GM19351 (cell line): ENCODE results near the gene ARID4B.
A peak's percentile ranks its signal among the peaks of the same experiment; 100 is the strongest.
"Not testable (repeated sequence)": the region's sequence is repeated elsewhere in the genome, so short reads cannot be mapped to it uniquely, and the experiment has no call there.

Source experiments
- ATAC-seq: cut with Tn5 transposase; IDR thresholded peaks from one replicate; pipeline ENCODE4 v1.9.1; 2021; ENCODE audit warnings: mild to moderate bottlenecking, moderate library complexity; ENCODE audit not compliant: unreplicated experiment

ARID4B gene

DNA sequence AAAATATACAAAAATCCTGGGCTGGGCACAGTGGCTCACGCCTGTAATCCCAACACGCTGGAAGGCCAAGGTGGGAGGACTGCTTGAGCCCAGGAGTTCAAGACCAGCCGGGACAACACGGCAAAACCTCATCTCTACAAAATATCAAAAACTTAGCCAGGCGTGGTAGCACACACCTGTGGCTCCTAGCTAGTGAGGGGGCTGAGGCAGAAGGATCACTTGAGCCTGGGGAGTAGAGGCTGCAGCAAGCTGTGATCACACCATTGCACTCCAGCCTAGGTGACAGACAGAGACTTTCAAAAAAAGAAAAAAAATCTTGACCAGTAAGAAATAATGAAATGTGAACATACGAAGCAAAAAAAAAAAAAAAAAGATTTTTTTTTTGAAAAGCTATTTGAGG is 52.1 kb downstream of the ARID4B start:
- ATAC-seq: no peak

- peak; percentile 89 for ATAC-seq
These were observed 52.8 kb downstream of the ARID4B start for GRCh38 chr1:235275223-235275622.

DNA sequence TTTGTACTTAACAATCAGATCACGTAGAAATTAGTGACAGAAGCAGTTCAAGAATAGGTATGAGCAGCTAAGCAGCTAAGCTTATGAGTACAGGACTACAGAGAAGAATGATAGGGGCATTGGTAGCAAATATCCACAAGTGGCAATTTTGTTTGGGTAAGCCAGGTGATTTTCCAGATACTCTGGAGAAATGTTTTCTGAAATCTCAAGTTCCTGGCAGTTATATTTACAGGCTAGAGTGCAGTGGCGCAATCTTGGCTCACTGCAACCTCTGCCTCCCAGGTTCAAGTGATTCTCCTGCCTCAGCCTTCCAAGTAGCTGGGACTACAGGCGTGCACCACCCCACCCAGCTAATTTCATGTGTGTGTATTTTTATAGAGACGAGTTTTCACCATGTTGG is 55.1 kb downstream of the ARID4B start:
- no peak for ATAC-seq

- no peak for ATAC-seq
These were observed 57.4 kb downstream of the ARID4B start for GRCh38 chr1:235270625-235271024.

GRCh38 chr1:235269990-235270389 is 58.0 kb downstream of the ARID4B start:
- not testable (repeated sequence) for ATAC-seq

DNA sequence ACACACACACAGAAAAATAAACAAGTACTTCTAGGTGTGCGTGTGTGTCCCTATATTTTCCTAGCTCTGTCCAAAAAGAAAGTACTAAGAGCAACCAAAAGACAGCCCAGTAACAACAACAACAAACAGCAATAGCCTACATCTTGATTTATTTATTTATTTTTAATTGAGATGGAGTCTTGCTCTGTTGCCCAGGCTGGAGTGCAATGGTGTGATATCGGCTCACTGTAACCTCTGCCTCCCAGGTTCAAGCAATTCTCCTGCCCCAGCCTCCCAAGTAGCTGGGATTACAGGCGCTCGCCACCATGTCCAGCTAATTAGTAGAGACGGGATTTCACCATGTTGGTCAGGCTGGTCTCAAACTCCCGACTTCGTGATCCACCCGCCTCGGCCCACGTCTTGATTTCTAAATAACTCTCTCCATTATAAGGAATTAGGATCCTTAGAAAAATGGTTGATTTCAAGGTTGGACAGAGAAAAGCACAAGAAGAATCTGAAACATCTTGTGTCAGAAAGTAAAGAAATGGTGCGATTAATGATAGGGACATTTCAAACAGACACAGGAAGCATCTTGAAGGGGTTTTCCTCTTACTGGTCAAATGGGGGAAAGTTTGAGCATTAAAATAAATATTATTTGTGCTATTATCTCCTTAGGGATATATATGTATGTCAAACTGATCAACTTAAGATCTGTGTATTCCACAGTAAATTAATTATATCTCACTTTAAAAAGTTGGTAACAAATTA is 59.4 kb downstream of the ARID4B start:
- no peak for ATAC-seq

DNA sequence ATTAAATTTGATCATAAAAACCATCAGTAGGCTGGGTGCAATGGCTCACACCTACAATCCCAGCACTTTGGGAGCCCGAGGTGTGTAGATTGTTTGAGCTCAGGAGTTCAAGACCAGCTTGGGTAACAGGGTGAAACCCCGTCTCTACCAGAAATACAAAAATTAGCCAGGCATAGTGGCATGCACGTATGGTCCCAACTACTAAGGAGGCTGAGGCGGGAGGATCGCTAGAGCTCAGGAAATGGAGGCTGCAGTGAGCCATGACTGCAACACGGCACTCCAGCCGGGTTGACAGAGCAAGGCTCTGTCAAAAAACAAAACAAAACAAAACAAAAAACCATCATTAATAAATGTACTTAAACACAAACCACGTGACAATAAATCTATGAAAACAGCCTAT is 61.0 kb downstream of the ARID4B start:
- ATAC-seq: no peak

DNA sequence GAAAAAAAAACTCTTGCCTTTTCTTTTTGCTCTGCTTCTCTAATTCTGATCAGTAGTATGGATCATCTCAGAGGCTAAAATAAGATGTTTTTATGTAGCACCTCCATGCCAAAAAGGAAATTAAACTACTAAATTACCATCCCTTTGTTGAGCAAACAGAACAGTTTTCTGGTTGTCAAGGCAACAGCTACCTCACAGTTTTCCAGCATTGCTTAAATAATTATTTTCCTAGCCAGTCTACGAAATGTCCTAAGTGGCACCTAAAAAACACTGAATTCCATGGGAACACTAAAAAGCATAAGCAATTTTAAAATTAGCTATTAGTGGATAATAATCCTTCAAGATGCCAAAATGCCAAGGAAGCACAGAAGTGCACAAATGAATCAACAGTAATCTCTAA is 61.7 kb downstream of the ARID4B start:
- ATAC-seq: no peak

- no peak for ATAC-seq
These were observed 62.1 kb downstream of the ARID4B start for GRCh38 chr1:235265900-235266299.

GRCh38 chr1:235264327-235264726 is 63.7 kb downstream of the ARID4B start:
- ATAC-seq: no peak

DNA sequence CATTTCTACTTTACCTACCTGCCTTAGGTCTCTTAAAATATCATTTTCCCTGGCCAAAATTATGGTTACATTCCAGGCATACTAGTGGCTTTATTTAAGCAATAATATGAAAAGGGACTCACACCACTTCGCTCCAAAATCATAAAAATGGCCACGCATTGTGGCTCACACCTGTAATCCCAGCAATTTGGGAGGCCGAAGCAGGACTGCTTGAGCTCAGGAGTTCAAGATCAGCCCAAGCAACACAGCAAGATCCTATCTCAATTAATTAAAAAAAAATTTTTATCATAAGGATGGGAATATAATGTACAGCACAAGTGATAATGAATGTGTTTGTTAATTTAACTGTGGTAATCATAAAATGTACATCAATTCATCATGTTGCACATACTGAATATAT is 65.4 kb downstream of the ARID4B start:
- ATAC-seq: no peak

DNA sequence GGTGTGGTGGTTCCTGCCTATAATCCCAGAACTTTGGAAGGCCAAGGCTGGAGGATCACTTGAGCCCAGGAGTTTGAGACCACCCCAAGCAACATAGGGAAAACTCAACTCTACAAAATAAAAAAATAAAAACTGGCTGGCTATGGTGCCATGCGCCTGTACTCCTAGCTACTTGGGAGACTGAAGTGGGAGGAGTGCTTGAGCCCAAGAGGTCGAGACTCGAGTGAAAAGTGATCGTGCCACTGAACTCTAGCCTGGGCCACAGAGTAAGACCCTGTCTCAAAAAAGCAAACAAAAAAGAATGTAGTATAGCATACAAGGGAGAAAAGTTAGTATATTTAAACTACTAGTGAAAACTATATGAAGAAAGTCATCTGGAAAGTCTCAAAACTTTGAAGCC is 66.7 kb downstream of the ARID4B start:
- no peak for ATAC-seq

DNA sequence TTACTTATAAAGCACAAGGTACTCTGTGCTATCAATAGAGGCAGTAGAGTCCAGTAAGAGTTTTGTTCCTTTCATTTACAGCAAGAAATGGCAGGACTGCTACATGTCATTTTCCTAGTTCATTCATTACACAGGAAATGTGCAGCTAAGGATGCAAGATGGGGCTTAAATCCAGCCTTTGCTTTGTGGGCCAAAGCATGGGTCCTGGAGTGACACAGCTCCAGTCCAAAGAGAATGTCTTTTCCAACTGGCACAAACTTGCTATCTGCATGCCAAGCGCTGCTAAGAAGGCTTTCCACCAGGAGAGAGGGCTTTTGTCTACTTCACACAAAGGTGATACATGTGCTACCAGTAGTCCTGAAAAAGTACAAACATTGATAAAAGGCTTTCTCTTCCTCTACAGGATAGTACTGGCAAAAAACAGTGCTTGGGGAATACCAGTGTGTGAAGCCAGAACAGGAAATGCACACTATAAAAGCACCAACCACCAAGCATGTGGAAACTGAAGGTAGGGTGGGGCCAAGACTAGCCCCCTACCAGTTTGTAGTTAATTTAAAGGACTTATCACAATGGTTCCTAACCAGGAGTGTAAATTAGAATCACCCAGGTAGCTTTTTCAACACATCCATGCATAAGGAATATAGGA is 68.7 kb downstream of the ARID4B start:
- peak; percentile 55 for ATAC-seq

- ATAC-seq: not testable (repeated sequence)
These were observed 69.9 kb downstream of the ARID4B start for GRCh38 chr1:235258068-235258467.

DNA sequence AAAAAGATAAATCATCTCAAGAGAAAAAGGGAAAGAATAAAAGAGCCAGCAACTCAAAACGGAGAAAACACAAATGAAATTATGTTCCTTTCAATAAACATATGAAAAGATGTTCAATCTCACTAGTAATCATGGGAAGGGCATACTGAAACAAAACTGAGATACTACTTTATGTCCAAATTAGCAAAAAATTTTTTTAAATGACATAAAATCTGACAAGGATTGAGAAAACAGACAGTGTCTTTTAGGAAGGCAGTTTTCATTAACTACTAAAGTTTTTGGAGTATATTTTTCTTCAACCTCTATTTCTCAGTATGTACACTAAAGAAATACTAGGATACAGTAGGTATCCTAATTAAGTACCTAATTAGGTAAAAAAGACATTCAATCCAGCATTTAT is 73.3 kb downstream of the ARID4B start:
- ATAC-seq: no peak

DNA sequence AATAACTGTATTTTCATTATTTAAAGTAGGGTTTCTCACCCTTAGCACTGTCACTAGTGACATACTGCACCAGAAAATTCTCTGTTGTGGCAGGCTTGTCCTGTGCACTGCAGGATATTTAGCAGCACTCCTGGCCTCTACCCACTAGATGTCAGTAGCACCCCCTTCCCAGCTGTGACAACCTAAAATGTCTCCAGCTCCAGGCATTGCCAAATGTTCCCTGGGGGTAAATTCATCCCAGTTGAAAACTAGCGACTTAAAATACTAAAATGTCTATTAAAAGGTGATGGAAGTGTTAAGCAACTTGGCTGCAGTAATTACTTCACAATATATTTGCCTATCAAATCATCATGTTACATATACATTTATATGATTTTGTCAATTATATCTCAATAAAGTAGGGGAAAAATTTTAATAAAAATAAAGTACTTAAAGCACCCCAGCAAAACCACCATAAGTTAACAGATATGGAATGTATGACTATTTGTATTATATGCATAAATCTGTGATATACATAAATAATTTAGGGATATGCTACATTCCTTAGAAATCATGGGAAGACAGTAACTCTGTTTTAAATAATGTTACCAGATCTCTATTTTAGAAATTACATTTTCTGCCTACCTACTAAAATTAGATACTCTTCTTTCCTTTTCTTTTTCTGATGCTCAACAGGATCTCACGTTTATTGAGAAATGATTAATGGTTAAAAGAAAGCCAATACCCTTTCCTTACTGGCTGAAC is 74.6 kb downstream of the ARID4B start:
- ATAC-seq: peak; percentile 80

- no peak for ATAC-seq
These were observed 77.5 kb downstream of the ARID4B start for GRCh38 chr1:235250430-235250829.

GRCh38 chr1:235246022-235246948 is 81.7 kb downstream of the ARID4B start:
- ATAC-seq: no peak

GRCh38 chr1:235244974-235245592 is 82.9 kb downstream of the ARID4B start:
- no peak for ATAC-seq

DNA sequence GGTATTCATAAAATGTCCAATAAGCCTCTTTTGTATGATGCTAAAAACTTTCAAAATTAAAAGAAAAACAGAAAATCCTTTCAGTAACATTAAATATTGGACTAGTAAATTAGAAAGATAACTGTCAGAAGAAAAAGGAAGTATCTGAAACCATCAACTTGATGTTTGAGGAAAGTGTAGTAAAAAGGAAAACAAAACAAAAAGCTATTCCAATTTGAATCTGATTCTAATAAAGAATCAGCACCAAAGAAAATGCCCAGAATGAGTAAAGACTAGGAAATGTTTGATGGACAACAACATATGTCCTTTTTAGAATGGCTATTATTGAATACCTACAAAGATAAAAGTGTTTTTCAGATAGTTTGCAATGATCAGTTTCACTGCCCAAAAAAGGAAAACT is 87.0 kb downstream of the ARID4B start:
- ATAC-seq: no peak
